LNCAP (cell line): ENCODE results near the gene ELMOD3.

Experiments used
- TF ChIP-seq, protein P1 (sequence below): fragments of 450-650 bp; IDR thresholded peaks from 2 replicates; pipeline ENCODE4 v1.5.1; 2017; ENCODE audit warnings: mild to moderate bottlenecking

Gene ELMOD3

DNA sequence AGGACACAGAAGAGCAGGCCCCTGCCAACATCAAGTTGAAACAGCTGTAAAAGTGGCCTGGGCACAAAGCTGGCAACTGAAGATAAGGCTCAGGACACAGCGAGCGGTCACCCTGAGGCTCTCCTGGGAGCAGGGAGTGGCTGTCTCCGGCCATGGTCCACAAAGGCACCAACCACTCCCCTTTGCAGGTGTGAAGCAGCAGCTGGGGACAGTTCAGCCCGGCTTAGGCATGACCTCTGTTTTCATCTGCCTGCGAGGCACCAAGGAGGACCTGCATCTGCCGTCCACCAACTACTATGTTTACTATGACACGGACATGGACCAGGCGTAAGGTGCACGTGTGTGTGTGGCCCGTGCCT lies 39.7 kb upstream of the ELMOD3 start:
- TF ChIP-seq, protein P1, sequence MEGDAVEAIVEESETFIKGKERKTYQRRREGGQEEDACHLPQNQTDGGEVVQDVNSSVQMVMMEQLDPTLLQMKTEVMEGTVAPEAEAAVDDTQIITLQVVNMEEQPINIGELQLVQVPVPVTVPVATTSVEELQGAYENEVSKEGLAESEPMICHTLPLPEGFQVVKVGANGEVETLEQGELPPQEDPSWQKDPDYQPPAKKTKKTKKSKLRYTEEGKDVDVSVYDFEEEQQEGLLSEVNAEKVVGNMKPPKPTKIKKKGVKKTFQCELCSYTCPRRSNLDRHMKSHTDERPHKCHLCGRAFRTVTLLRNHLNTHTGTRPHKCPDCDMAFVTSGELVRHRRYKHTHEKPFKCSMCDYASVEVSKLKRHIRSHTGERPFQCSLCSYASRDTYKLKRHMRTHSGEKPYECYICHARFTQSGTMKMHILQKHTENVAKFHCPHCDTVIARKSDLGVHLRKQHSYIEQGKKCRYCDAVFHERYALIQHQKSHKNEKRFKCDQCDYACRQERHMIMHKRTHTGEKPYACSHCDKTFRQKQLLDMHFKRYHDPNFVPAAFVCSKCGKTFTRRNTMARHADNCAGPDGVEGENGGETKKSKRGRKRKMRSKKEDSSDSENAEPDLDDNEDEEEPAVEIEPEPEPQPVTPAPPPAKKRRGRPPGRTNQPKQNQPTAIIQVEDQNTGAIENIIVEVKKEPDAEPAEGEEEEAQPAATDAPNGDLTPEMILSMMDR: no peak

- TF ChIP-seq, protein P1: no peak
Observed at GRCh38 chr2:85318222-85319074, 36.1 kb upstream of the ELMOD3 start.

DNA sequence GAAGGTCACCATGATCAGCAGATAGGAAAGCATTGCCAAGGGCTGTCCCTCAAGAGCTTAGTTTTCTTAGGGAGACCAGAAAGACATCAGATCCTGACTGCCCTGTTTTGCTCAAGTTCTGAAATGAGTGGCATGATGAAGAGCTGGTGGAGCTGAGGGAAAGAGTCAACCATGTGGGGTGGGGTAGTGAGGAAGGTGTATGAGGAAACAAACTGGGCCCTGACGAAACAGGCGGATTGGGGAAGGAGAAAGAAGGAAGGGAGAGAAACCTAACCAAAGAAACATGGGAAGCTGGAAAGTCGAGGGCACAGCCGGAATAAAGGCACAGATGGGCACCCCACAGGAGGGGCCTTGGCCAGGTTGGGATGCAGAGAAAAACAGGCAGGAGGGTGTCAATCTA lies 34.8 kb upstream of the ELMOD3 start:
- TF ChIP-seq, protein P1: no peak

- TF ChIP-seq, protein P1: no peak
Observed at GRCh38 chr2:85323351-85323987, 31.1 kb upstream of the ELMOD3 start.

- TF ChIP-seq, protein P1: no peak
Observed at GRCh38 chr2:85324639-85325465, 29.7 kb upstream of the ELMOD3 start.

DNA sequence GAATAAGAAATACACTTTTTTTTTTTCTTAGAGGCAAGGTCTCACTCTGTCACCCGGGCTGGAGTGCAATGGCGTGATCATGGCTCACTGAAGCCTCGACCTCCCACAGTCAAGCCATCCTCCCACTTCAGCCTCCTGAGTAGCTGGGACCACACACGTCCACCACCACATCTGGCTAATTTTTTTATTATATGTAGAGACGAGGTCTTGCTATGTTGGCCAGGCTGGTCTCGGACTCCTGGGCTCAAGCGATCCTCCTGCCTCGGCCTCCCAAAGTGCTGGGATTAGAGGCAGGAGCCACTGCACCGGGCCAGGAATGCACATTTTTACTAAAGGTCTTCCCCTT lies 29.1 kb upstream of the ELMOD3 start:
- TF ChIP-seq, protein P1: no peak

GRCh38 chr2:85326406-85327159 lies 28.0 kb upstream of the ELMOD3 start:
- TF ChIP-seq, protein P1: no peak
